Spleen (tissue), 11 donors: ENCODE measurements around the gene BACH2. TPM values are rescaled to one million over a fixed set of nuclear protein-coding genes. Genes with fewer than 3 reads are reported as not detected.

Experiments
- DNase-seq: peaks from one replicate; pipeline ENCODE4 v3.0.0-alpha.2; 2020
- H3K27ac ChIP-seq, 8 donors: fragments of 200-600 bp; sonication (generic) in 7 of 8; 1 replicate in 4 of 8; 2 replicates in 4 of 8; pipeline versions ENCODE4 v1.5.0 to v1.8.0; 2016 to 2021; ENCODE audit warnings: inconsistent platforms in 4 of 8, mild to moderate bottlenecking in 4 of 8, moderate library complexity in 1 of 8
- H3K27me3 ChIP-seq, 7 donors: fragments of 200-600 bp; sonication (generic) in 6 of 7; replicated peaks in 1 of 7; 1 replicate in 4 of 7; 2 replicates in 3 of 7; pipeline versions ENCODE4 v1.5.0 to v1.8.0; 2016 to 2021; ENCODE audit warnings: inconsistent platforms in 3 of 7, mild to moderate bottlenecking in 1 of 7
- H3K36me3 ChIP-seq, 6 donors: fragments of 200-600 bp; sonication (generic) in 5 of 6; 1 replicate in 4 of 6; 2 replicates in 2 of 6; pipeline versions ENCODE4 v1.5.0 to v1.8.0; 2016 to 2021; ENCODE audit warnings: inconsistent platforms in 2 of 6
- H3K4me1 ChIP-seq, 6 donors: fragments of 200-600 bp; sonication (generic) in 5 of 6; 1 replicate in 3 of 6; 2 replicates in 3 of 6; pipeline versions ENCODE4 v1.5.0 to v1.8.0; 2016 to 2021; ENCODE audit warnings: inconsistent platforms in 3 of 6
- H3K4me3 ChIP-seq, 8 donors: fragments of 200-600 bp; sonication (generic) in 7 of 8; 1 replicate in 4 of 8; 2 replicates in 4 of 8; pipeline versions ENCODE4 v1.5.0 to v1.8.0; 2016 to 2021; ENCODE audit warnings: inconsistent platforms in 4 of 8, mild to moderate bottlenecking in 4 of 8, moderate library complexity in 2 of 8
- H3K9me3 ChIP-seq, 8 donors: fragments of 200-600 bp; sonication (generic) in 7 of 8; 1 replicate in 4 of 8; 2 replicates in 4 of 8; pipeline versions ENCODE4 v1.5.0 to v1.8.0; 2016 to 2021; ENCODE audit warnings: inconsistent platforms in 4 of 8
- POLR2A ChIP-seq, 3 donors: fragments of 450-650 bp; IDR thresholded peaks; one replicate each; pipeline ENCODE4 v1.5.1; 2017; ENCODE audit warnings: antibody characterized with exemption in 3 of 3, mild to moderate bottlenecking in 1 of 3
- POLR2AphosphoS5 ChIP-seq, 3 donors: sonication (generic); formaldehyde crosslinking; IDR thresholded peaks; one replicate each; pipeline ENCODE4 v1.5.1; 2017; ENCODE audit warnings: antibody characterized with exemption in 3 of 3
- WGBS, 5 donors: extraction: QIAGEN DNeasy Blood & Tissue Kit in 3 of 5; methylation state at CpG; one replicate each; pipeline versions ENCODE4 v1.1.5 to v1.1.7; 2013 to 2018; 5-methylcytosine and 5-hydroxymethylcytosine counted together
- intact Hi-C: fragments of 100-400 bp; cut with DNase I; formaldehyde crosslinking; loops from one replicate; pipeline ENCODE4 v1.15.0; 2023; ENCODE audit warnings: low total_unique reads
- polyA plus RNA-seq, 3 donors: library from polyadenylated mRNA; stranded (reverse); fragments of 200-250 nt; gene quantifications; one replicate each; pipeline ENCODE4 v1.2.1, GENCODE V29; 2013
- total RNA-seq, 7 donors: library from RNA; depleted of rRNA in 3 of 7; stranded (reverse); fragments of >200 nt in 3 of 7; fragmentation: NEBNext Ultra II Directional in 4 of 7; extraction: Animal tissue kit (Norgen Biotek cat#: 25700) in 4 of 7; gene quantifications; one replicate each; pipeline versions ENCODE4 v1.1.0 to v1.2.1, GENCODE V29; 2016 to 2021
- TF ChIP-seq, protein P1 (sequence below), 11 experiments: fragments of 200-600 bp in 7 of 11; fragments of 450-650 bp in 4 of 11; sonication (generic) in 4 of 11; IDR thresholded peaks in 8 of 11; conservative IDR thresholded peaks in 3 of 11; 1 replicate in 7 of 11; 2 replicates in 4 of 11; pipeline versions ENCODE4 v1.4.0 to v1.8.0; 2016 to 2021; ENCODE audit warnings: antibody characterized with exemption in 11 of 11, inconsistent platforms in 4 of 11, mild to moderate bottlenecking in 1 of 11
- donor health status: healthy with polysubstance abuse.
- donor health status: DM: no; HTN: no; CAD: no; lungs with moderate emphysema.
- donor health status: DM: no; HTN: no; CAD: no.
- donor health status: Bipolar disorder and iron deficiency.
- donor health status: healthy.
- donor health status: DM: no; HTN: no; CAD: no.
- donor health status: DM: yes; HTN: yes; CAD: no.

BACH2 gene
- total and polyA plus RNA-seq, 10 donors = 3.0 to 53.8 (median 32.3) TPM

GRCh38 chr6:90088009-90088408 lies 208.6 kb downstream of the BACH2 start:
- Histone ChIP-seq H3K36me3 (peaks cover 0 to 24% (median 0%) of the 10 kb centered on the region in 6 donors), H3K4me1 (peaks cover 0 to 40% (median 13%) of the 10 kb centered on the region in 6 donors), H3K4me3 (no peak overlapping the region), H3K27ac (no peak overlapping the region), H3K27me3 (no peaks in the 10 kb centered on the region), H3K9me3 (no peaks in the 10 kb centered on the region)
- TF ChIP-seq POLR2AphosphoS5 (IDR thresholded peaks at IDR 0.05) = no peak
- no peak for DNase-seq
- intact Hi-C loops = no loop called here

DNA sequence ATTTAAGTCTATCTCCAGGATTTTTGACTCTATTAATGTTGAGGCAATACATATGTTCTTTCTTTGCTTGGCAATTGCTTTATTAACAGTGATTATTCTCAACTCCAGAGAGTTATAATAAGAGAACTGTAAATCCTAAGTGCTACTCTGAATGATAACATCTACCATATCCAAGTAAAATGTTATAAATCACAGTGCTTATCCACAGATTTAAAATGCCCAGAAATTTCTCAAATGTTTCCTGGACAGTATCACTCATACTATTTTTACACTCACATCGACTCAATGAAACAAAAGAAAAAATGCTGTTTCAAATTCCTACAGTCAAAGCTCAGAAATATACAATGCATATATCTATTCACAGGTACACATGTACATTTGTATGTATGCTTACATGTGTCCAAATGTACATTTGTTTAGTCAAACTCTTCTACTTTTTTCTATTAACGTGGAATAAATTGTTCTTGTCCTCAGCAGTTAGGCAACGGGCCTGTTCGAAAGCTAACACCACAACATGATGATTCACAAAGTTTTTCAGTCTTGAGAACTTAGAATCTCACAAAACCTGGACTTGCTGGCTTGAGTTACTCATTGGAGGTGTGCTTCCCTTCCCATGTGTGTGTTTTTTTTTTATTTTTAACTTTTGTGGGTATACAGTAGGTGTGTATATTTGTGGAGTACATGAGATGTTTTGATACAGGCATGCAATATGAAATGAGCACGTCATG lies 209.4 kb downstream of the BACH2 start:
- 74 to 93% (median 87%) methylated on average over 5 of the region's 5 CpGs for WGBS, 5 donors
- no peak for DNase-seq
- Histone ChIP-seq H3K36me3 (peaks cover 0 to 24% (median 0%) of the 10 kb centered on the region in 6 donors), H3K27ac (no peak overlapping the region), H3K27me3 (no peaks in the 10 kb centered on the region), H3K4me3 (no peak overlapping the region), H3K4me1 (peaks cover 0 to 47% (median 19%) of the 10 kb centered on the region in 6 donors), H3K9me3 (no peaks in the 10 kb centered on the region)
- TF ChIP-seq POLR2A (IDR thresholded peaks at IDR 0.05) (no peak), POLR2AphosphoS5 (IDR thresholded peaks at IDR 0.05) (no peak)
- TF ChIP-seq, protein P1, sequence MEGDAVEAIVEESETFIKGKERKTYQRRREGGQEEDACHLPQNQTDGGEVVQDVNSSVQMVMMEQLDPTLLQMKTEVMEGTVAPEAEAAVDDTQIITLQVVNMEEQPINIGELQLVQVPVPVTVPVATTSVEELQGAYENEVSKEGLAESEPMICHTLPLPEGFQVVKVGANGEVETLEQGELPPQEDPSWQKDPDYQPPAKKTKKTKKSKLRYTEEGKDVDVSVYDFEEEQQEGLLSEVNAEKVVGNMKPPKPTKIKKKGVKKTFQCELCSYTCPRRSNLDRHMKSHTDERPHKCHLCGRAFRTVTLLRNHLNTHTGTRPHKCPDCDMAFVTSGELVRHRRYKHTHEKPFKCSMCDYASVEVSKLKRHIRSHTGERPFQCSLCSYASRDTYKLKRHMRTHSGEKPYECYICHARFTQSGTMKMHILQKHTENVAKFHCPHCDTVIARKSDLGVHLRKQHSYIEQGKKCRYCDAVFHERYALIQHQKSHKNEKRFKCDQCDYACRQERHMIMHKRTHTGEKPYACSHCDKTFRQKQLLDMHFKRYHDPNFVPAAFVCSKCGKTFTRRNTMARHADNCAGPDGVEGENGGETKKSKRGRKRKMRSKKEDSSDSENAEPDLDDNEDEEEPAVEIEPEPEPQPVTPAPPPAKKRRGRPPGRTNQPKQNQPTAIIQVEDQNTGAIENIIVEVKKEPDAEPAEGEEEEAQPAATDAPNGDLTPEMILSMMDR (IDR thresholded peaks at IDR 0.05 in 8 of 11, conservative IDR thresholded peaks at IDR 0.05 in 3 of 11) = no peak
- intact Hi-C loops = no loop called here

- intact Hi-C loops = no loop called here
- peaks cover 0 to 24% (median 0%) of the 10 kb centered on the region in 6 donors for H3K36me3 ChIP-seq
- no peaks in the 10 kb centered on the region for H3K9me3 ChIP-seq
- H3K27ac ChIP-seq = no peak overlapping the region
- H3K4me3 ChIP-seq = no peak overlapping the region
- TF ChIP-seq POLR2A (IDR thresholded peaks at IDR 0.05) (no peak), POLR2AphosphoS5 (IDR thresholded peaks at IDR 0.05) (no peak)
- TF ChIP-seq, protein P1 (IDR thresholded peaks at IDR 0.05 in 8 of 11, conservative IDR thresholded peaks at IDR 0.05 in 3 of 11) = no peak
- DNase-seq = no peak
- H3K4me1 ChIP-seq = peaks cover 0 to 54% (median 26%) of the 10 kb centered on the region in 6 donors
- no peaks in the 10 kb centered on the region for H3K27me3 ChIP-seq
- 69 to 88% (median 82%) methylated on average over 7 of the region's 7 CpGs for WGBS, 5 donors
Measured at GRCh38 chr6:90086517-90086916, 210.1 kb downstream of the BACH2 start.

GRCh38 chr6:90083891-90084290 lies 212.8 kb downstream of the BACH2 start:
- Histone ChIP-seq H3K4me3 (peak overlapping the region in 1 of 8 donors; percentile 2), H3K36me3 (peaks cover 0 to 20% (median 0%) of the 10 kb centered on the region in 6 donors), H3K9me3 (no peaks in the 10 kb centered on the region), H3K27me3 (no peaks in the 10 kb centered on the region), H3K4me1 (peaks cover 0 to 81% (median 39%) of the 10 kb centered on the region in 6 donors), H3K27ac (peak overlapping the region in 6 of 8 donors; percentile 25 to 71 (median 44))
- 22 to 40% (median 32%) methylated on average over 4 of the region's 4 CpGs for WGBS, 5 donors
- TF ChIP-seq, protein P1 (IDR thresholded peaks at IDR 0.05 in 8 of 11, conservative IDR thresholded peaks at IDR 0.05 in 3 of 11) = no peak
- peak in 1 of 3 donors; percentile 8 for TF ChIP-seq POLR2AphosphoS5 (IDR thresholded peaks at IDR 0.05)
- intact Hi-C loops = no loop called here
- peak; percentile 72 for DNase-seq
